RWPE1 (cell line): ENCODE results near the gene ACD.
A peak's percentile ranks its signal among the peaks of the same experiment; 100 is the strongest.

ENCODE experiments used
- CTCF ChIA-PET: fragments of 350-600 bp; sonication (Branson Sonifier 250); formaldehyde crosslinking; extraction: SDS; loops from one replicate; lab custom pipeline; 2021; lab: Yijun Ruan, JAX
- POLR2A ChIA-PET: fragments of 400-600 bp; formaldehyde crosslinking; extraction: SDS; loops from one replicate; lab custom pipeline; 2020; ENCODE audit warnings: antibody characterized with exemption; ENCODE audit not compliant: low non-redundant PET; lab: Yijun Ruan, JAX
- DNase-seq: peaks from one replicate; pipeline ENCODE4 v3.0.0; 2012; ENCODE audit warnings: low spot score
- H3K27ac ChIP-seq: fragments of 450-650 bp; 2 replicates; pipeline ENCODE4 v1.5.1; 2017
- CTCF ChIP-seq: fragments of 450-650 bp; conservative IDR thresholded peaks from 2 replicates; pipeline ENCODE4 v1.5.1; 2017; ENCODE audit warnings: low read depth, mild to moderate bottlenecking

The ACD gene

DNA sequence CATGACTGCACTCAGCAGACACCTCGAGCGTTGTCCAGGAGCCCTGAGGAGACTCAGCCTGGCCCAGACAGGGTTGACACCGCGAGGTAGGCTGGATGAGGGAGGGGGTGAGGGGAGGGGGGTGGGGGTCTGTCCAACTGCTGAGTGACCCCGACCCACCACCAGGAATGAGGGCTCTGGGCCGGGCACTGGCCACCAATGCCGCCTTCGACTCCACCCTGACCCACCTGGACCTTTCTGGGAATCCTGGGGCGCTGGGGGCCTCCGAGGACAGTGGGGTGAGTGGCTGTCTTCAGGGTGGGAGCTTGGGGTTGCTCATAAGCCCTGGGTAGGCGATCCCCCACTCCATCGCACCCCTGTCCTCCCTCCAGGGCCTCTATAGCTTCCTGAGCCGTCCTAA lies 12.4 kb downstream of the ACD start:
- ChIA-PET POLR2A (no interaction called here), CTCF (interaction anchor here (0.6 to 0.7 kb wide), 2 partner anchors 125 to 437 kb away, joined by 3 to 5 read pairs; no protein-coding TSS in a partner anchor)
- H3K27ac ChIP-seq, result no peak overlapping the region
- DNase-seq, result no peak
- TF ChIP-seq CTCF, result no peak

GRCh38 chr16:67647111-67647651 lies 12.9 kb downstream of the ACD start:
- DNase-seq, result peak; percentile 47
- CTCF ChIA-PET, result interaction anchor here (0.6 to 0.7 kb wide), 2 partner anchors 125 to 436 kb away, joined by 3 to 5 read pairs; no protein-coding TSS in a partner anchor
- H3K27ac ChIP-seq, result no peak overlapping the region
- POLR2A ChIA-PET, result no interaction called here
- TF ChIP-seq CTCF, result no peak

DNA sequence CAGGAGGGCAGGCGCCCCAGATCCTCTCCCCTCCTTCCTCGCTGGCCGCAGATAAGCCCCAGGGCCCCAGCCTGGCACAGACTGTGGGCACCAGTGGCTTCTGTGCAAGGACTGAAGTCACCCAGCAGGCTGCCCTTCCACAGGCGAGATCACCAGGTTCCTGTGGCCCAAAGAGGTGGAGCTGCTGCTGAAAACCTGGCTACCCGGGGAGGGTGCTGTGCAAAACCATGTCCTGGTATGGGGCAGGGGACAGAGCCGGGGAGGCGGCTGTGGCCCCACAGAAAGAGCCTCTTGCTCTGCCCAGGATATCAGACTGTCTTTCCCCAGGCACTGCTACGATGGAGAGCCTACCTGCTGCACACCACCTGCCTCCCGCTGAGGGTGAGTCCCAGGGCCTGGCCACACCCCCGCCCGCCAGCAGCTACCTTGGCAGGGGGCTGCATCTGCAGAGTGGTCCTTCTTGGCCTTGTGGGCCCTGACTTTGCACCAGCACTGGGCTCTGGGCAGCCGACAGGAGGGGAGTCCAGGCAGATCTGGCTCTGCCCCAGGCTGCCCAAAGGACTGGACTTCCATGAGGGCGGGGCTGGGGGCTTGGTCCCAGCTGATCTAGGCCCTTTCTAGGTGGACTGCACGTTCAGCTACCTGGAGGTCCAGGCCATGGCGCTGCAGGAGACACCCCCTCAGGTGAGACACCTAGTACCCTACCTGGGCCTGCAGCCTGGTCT lies 14.5 kb downstream of the ACD start:
- CTCF ChIA-PET, result interaction anchor here (0.6 to 1.2 kb wide), 5 partner anchors 13 to 459 kb away, joined by 3 to 5 read pairs (median 3); no protein-coding TSS in a partner anchor
- POLR2A ChIA-PET, result no interaction called here
- H3K27ac ChIP-seq, result no peak overlapping the region
- DNase-seq, result no peak
- no peak for TF ChIP-seq CTCF

DNA sequence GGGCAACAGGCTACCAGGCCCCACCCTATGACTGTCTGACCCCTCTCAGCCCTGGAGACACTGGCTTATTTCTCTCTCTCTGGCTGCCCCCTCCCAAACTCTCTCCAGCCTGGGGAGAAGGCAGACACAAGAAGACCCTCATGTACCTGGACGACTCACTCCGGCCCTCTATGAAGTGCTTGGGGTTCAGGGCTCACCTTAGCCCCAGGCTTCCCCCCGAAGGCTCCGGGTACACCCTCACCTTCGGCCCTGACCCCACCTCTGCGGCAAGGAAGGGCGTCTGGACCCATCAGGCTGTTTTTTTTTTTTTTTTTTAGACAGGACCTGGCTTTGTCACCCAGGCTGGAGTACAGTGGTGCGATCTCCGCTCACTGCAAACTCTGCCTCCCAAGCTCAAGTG lies 16.0 kb downstream of the ACD start:
- CTCF ChIA-PET, result interaction anchor here (0.7 to 1.8 kb wide), 3 partner anchors 15 to 123 kb away, joined by 3 to 6 read pairs (median 4); no protein-coding TSS in a partner anchor
- no peak overlapping the region for H3K27ac ChIP-seq
- POLR2A ChIA-PET, result no interaction called here
- no peak for TF ChIP-seq CTCF
- no peak for DNase-seq

DNA sequence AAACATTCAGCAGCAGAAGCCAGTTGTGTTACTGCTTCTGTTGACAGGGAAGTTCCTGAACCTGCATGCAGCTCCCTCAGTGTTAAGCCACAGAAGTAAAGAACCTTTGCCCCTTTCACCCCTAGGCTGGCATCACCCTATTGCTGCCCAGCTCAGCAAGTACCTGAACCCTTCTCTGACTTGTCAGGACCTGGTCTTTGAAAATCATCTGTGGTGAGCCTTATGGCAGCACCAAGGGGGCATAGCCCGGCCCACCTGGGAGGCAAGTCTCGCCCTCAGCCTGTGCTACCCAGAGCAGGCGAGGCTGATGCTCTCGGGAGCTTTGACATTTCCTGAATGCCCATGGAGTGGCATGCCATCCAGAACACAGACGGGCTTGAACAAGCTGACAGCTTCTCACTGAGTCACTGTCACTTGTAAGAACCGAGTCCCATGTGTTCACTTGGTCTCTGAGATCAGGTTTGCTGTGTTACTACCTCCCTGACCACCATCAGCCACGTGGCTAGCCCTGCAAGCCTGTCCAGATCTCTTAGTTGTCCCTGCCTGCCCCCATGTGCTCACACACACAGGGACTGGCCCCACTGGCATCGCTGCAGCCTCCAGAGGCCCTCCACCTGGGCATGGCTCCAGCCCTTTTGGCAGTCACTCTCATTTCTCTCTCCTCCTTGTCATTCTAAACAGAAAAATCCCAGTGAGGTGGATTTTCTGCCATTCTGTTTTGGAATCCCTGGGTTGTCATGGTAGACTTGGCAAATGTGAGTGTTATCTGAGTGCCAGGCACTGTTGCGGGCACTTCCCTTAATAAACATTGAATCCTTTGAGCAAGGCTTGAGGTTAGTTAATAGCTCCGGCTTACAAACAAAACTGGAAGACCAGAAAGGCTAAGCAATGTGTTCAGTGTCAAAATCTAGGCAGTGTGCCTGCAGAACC lies 18.0 kb downstream of the ACD start:
- no peak for DNase-seq
- CTCF ChIA-PET, result interaction anchor here (0.5 to 0.7 kb wide), 8 partner anchors 83 to 661 kb away, joined by 3 read pairs; no protein-coding TSS in a partner anchor
- TF ChIP-seq CTCF, result no peak
- POLR2A ChIA-PET, result no interaction called here
- H3K27ac ChIP-seq, result peak overlapping the region; percentile 77

DNA sequence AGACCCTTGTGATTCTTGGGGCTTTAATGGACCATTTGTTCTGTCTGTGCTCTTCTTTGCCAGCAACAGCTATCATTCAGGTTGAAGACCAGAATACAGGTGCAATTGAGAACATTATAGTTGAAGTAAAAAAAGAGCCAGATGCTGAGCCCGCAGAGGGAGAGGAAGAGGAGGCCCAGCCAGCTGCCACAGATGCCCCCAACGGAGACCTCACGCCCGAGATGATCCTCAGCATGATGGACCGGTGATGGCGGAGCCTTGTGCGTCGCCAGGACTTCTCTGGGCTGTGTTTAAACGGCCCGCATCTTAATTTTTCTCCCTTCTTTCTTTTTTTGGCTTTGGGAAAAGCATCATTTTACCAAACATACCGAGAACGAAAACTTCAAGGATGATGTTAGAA lies 22.4 kb downstream of the ACD start:
- TF ChIP-seq CTCF, result no peak
- POLR2A ChIA-PET, result no interaction called here
- no peak overlapping the region for H3K27ac ChIP-seq
- CTCF ChIA-PET, result no interaction called here
- no peak for DNase-seq
